Activated effector memory CD4-positive, alpha-beta T cell treated with anti-CD3 and anti-CD28 coated beads, Interleukin-2, amount 50 U/mL, for 16 hours (primary cell): Measurements from ENCODE around the gene NUFIP1.
"Not testable (repeated sequence)": the region's sequence is repeated elsewhere in the genome, so short reads cannot be mapped to it uniquely, and the experiment has no call there.

Source experiments
- DNase-seq: peaks from one replicate; pipeline ENCODE4 v3.0.0-alpha.2; 2020

The NUFIP1 gene

GRCh38 chr13:44919104-44919804 is 70.0 kb downstream of the NUFIP1 start:
- DNase-seq, result no peak

DNA sequence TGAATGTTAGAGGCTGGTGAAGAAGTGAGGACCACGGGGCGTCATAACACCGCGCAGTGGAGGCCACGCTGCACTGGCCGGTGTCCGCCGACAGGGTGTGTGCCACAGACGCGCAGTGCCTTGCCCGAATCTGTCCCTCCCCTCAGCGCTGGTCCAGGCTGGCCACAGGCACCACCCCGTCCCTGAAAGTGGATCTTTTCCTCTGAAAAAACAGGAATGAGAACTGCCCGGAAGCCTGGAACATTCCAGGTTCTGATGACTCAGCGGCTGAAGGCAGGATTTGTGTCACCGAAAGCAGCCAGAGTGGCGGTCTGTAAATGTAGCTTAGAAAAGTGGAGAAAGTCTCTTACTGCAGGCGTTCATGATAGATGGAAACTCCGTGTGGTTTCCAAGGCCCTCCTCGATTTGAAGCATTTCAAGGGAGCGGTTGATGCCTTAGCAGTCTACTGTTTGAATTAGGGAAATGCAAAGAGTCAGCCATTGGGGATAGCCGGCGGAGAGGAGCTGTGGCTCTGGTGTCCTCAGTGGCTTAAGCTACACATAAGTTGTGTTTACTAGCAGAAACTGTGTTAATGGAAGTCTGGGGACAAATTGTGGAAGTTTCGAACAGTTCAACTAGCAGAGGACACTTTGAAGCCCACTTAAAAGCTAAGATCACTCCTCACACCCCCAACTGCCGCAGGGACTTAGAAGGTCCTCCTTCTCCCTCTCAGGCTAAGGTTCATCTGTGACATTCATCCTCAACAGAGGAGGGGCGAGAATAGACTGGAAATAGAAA is 70.8 kb downstream of the NUFIP1 start:
- DNase-seq, result peak; percentile 93

DNA sequence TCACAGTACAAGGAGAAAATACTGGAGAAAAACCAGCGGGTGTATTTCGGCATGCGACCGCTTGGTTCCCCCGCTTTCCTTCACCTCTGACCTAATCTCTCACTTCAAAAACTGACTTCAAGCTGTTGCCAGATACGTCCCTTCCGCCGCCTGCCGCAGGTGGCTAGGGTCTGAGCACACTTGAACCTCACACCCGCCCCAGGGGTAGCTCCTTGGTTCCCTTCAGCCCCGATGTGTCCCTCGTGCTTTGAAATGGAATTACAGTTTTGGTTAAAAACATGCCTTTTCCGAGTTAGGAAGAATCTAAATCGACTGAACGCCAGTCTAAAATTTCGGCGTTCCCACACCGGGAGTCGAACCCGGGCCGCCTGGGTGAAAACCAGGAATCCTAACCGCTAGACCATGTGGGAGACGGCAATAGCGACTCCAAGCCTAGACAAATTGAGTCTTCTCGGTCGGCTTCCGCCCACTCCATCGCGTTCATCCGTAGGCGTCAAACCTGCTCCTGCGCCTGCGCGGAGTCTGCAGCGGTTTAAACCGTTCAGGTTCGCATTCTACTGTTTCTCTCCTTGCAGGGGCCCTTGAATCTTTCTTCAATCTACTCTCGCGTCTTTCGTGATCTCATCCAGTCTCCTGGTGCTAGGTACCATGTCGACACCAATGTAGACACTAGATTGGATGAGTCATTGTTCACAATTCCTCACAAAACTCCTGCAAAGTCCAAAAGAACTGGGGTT is 71.5 kb downstream of the NUFIP1 start:
- DNase-seq, result peak; percentile 98

DNA sequence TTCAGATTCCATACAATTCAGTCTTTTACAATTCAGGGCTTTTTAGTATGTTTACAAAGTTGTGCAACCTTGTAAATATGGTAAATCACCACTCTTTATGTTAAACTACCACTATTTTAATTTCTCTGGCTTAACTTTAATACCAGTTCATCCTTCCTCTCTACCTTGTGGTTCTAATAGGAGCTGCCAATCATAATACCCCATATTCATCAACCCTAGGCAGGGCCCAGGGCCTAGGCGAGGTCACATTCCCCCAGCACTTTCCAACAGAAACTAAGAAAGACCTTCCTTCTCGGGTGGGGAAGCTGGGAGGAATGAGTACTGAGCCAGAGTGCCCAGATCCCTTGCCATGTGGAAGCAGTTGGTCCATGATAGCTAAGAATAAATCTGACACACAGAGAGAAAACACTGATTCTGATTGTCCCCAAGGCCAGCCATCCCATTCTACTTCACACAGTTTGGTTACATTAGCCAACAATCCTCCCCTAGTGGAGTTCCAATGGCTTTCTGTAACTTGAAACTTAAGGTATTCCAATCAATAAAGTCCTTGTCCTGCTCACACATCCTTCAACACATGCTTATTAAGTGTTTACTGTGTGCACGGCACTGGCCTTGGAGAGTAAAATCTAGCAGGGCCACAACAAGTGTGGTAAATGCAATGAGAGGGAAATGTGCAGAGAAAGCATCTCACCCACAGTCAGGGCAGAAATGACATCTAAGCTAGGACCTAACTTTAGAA is 76.8 kb downstream of the NUFIP1 start:
- DNase-seq, result no peak

- DNase-seq, result no peak
These were observed 80.6 kb downstream of the NUFIP1 start for GRCh38 chr13:44908712-44909111.

DNA sequence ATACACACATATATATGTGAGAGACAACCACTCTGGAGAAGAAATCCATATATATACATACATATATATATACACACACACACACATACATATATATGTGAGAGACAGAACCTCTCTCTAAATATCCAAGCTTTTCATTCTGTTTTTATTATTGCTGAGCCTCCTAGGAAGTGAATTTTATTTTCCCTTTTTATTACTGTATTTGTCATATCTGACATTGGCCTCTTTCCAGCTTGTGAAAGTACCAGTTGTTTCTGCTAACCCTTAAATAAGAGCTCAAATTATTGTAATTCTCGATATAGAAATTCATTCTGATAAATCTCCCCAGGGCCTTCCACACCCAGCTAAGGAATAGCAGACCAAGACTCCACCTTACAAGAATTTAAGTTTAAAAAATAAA is 81.0 kb downstream of the NUFIP1 start:
- DNase-seq, result no peak

- DNase-seq, result no peak
These were observed 82.6 kb downstream of the NUFIP1 start for GRCh38 chr13:44906713-44907112.

- no peak for DNase-seq
These were observed 83.0 kb downstream of the NUFIP1 start for GRCh38 chr13:44906230-44906629.

DNA sequence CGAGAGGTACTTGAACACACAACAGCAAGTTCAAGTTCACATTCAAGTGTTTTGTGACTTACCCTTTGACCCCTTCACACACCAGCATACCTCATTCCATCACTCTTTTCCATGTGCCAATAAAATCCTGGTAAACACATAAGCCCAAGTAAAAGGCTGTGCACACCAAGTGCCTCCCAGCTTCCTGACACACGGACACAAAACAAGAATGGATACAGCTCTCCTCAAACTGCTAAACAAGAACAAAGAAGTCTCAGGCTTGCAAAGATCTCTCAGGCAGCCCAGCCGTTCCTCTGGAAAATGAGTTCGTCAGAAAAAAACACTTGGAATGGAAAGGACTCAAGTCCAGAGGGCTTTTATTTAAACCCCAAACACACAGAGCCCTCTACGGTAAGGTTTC is 83.7 kb downstream of the NUFIP1 start:
- DNase-seq, result no peak

- DNase-seq, result no peak
These were observed 84.3 kb downstream of the NUFIP1 start for GRCh38 chr13:44904967-44905366.

GRCh38 chr13:44903574-44903985 is 85.7 kb downstream of the NUFIP1 start:
- DNase-seq, result no peak

- DNase-seq, result no peak
These were observed 86.5 kb downstream of the NUFIP1 start for GRCh38 chr13:44902738-44903137.

GRCh38 chr13:44899967-44900366 is 89.3 kb downstream of the NUFIP1 start:
- DNase-seq, result no peak

DNA sequence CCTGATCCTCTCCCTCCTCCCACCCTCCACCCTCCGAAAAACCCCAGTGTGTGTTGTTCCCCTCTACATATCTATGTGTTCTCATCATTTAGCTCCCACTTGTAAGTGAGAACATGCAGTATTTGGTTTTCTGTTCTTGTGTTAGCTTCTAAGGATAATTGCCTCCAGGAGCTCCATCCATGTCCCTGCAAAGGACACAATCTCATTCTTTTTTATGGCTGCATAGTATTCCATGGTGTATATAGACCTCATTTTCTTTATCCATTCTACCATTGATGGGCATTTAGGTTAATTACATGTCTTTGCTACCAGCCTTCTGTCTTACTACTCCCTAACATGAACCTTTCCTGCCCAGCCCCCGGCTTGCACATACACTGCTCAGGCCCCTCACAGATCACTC is 91.0 kb downstream of the NUFIP1 start:
- not testable (repeated sequence) for DNase-seq

GRCh38 chr13:44895953-44896335 is 93.3 kb downstream of the NUFIP1 start:
- no peak for DNase-seq

DNA sequence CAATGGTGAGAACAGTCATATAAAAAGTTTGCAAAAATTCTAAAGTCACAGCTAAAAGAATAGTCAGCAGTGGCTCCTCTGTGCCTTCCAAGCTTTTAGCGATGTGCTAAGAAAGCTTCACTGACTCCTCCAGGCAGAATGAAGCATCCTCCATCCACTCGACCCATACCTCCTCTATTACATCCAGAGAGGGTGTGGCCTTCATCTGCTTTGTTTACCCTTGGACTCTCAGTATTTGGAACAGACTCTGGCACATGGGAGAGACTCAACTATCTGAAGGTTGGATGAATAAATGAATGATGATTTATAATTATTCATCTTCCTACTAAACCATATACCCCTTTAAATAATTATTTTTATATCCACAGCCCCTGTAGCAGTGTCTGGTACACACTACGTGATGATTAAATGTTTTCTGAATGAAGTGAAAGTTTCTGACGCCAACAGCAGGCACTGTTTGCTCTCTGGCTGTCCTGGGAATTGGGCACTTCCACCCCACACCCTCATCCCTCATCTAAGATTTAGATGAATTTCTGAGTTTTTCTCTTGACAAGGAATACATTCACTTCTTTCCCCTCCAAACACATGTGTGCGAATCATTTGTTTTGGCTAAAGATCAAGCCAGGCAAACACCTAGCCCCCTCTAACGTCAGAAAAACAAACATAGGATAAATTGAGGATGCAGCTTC is 93.9 kb downstream of the NUFIP1 start:
- no peak for DNase-seq

DNA sequence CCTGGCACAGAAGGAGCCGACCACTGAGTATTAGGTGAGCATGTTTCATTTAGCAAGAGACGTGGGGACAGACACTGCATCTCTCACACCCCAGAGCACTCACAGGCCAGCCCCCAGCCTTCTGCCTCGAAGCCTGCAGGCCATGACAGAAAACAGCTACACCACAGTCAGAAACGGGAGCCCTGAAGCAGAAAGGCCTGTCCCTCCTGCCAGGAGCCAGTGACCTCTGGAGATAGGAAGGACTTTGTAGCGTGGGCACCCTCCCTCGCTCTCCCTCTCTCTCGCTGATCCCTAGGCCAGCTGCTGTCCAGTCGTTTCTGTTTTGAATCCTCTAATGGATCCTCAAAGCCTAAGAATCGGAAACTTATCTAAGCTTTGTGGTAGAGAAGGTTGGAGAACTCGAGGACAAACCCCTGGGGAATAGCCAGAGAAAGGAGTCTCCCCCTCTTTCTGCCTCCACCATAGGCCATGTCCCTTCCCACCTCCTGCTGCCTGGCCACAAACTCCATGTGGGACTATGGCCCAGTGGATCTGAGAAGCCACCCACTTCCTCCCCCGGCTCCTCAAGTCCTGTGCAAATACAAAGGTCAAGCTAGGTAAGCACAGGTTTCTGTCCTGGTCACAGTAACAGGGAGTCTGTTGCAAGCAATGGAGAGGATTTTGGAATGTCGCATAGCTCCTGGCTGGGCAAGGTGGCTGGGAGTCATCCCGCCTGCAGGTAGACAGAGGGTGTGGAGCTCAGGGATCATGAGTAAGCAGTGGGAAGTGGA is 95.1 kb downstream of the NUFIP1 start:
- no peak for DNase-seq
